Keratinocyte (primary cell): Measurements from ENCODE around the gene COL4A4.

Source experiments
- EZH2 ChIP-seq: IDR thresholded peaks from one replicate; pipeline ENCODE4 v1.6.1; 2012; ENCODE audit warnings: inconsistent platforms, mild to moderate bottlenecking, low read length, moderate library complexity
- TF ChIP-seq, protein P1 (sequence below), 3 experiments: IDR thresholded peaks in 1 of 3; conservative IDR thresholded peaks in 1 of 3; optimal IDR thresholded peaks in 1 of 3; 2 replicates in 2 of 3; 3 replicates in 1 of 3; pipeline versions ENCODE3 to v1.5.1; 2011; ENCODE audit warnings: low read length in 3 of 3, mild to moderate bottlenecking in 3 of 3, moderate library complexity in 2 of 3, control low read depth in 1 of 3, inconsistent platforms in 1 of 3; ENCODE audit not compliant: insufficient read depth in 2 of 3; ENCODE audit errors: extremely low read depth in 1 of 3

DNA sequence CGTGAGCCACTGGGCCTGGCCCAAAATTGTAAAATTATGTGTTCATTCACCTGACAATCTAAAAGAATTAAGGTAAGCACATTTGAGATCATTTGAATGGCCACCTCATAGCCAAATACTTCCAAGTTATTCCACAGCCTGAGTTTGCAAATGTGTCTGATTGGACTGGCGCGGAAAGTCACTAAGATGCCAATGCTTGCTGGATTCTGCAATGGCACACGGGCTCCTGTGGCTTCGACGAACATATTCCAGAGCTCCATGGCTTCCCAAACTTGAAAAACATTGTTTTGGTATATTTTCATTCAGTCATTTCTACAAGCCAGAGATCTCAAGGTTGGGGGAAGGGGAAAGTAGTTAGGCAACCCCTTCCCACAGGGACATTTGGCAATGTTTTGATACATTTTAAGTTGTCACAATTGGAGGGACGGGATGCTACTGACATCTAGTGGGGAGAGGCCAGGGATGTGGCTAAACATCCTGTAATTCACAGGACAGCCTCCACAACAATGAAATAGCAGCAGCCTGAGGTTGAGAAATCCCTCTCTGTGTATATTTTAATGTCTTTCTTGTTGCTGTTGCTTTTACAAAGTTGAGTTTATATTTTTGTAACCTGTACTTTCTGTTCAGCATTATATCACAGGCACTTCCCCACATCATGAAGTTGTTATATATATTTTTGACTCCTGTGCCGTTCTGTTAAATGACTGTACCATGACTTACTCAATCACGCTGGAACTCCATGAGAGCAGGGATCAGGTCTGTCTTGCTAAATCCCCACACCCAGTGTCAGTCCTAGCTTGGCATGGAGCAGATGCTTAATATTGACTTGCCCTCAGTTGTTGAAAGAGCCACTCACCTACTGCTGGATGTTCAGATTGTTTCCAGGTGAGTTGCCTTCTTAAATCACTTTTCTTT lies 56.9 kb downstream of the COL4A4 start:
- TF ChIP-seq, protein P1, sequence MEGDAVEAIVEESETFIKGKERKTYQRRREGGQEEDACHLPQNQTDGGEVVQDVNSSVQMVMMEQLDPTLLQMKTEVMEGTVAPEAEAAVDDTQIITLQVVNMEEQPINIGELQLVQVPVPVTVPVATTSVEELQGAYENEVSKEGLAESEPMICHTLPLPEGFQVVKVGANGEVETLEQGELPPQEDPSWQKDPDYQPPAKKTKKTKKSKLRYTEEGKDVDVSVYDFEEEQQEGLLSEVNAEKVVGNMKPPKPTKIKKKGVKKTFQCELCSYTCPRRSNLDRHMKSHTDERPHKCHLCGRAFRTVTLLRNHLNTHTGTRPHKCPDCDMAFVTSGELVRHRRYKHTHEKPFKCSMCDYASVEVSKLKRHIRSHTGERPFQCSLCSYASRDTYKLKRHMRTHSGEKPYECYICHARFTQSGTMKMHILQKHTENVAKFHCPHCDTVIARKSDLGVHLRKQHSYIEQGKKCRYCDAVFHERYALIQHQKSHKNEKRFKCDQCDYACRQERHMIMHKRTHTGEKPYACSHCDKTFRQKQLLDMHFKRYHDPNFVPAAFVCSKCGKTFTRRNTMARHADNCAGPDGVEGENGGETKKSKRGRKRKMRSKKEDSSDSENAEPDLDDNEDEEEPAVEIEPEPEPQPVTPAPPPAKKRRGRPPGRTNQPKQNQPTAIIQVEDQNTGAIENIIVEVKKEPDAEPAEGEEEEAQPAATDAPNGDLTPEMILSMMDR (optimal IDR thresholded peaks at IDR 0.05 in 1 of 3, IDR thresholded peaks at IDR 0.05 in 1 of 3, conservative IDR thresholded peaks at IDR 0.05 in 1 of 3; ENCODE audit: extremely low read depth in 1 of 3, insufficient read depth in 2 of 3, low read length in 3 of 3), result peak; percentile 75 to 88 (median 79)
- TF ChIP-seq EZH2, result no peak
